H1 (cell line): ENCODE data around the gene PDK2. TPM values are rescaled to one million over a fixed set of nuclear protein-coding genes. Genes with fewer than 3 reads are reported as not detected.
A peak's percentile ranks its signal among the peaks of the same experiment; 100 is the strongest.

ENCODE experiments used
- CTCF ChIA-PET: fragments of 300-600 bp; sonication (Branson Sonifier 250); formaldehyde crosslinking; loops from one replicate; lab custom pipeline; 2021; ENCODE audit not compliant: partially characterized antibody; lab: Charles Lee
- POLR2A ChIA-PET: fragments of 300-600 bp; sonication (Branson Sonifier 250); formaldehyde crosslinking; loops from one replicate; lab custom pipeline; 2021; ENCODE audit warnings: inconsistent platforms; ENCODE audit not compliant: partially characterized antibody; lab: Charles Lee
- DNase-seq, 2 experiments: peaks; one replicate each; pipeline versions ENCODE4 v3.0.0 to v3.0.0-alpha.2; 2010 to 2022; ENCODE audit warnings: low spot score in 2 of 2, low read depth in 1 of 2, mixed read lengths in 1 of 2
- FAIRE-seq: peaks from 2 replicates; lab custom pipeline; 2011; peaks lifted over from hg19 to GRCh38; lab: Jason Lieb, UNC
- H2AFZ ChIP-seq: 2 replicates; pipeline ENCODE4 v1.8.1; 2012; ENCODE audit warnings: low read length, inconsistent platforms
- H2AK5ac ChIP-seq: 2 replicates; pipeline ENCODE4 v1.6.1; 2013; ENCODE audit warnings: low read depth, low read length
- H2BK120ac ChIP-seq: replicated peaks from 2 replicates; pipeline ENCODE3; 2013; ENCODE audit warnings: low read depth, low read length, inconsistent platforms
- H2BK12ac ChIP-seq: 2 replicates; pipeline ENCODE4 v1.6.1; 2013; ENCODE audit warnings: low read depth, low read length
- H2BK15ac ChIP-seq: 2 replicates; pipeline ENCODE4 v1.6.1; 2013; ENCODE audit warnings: low read length
- H2BK20ac ChIP-seq: 2 replicates; pipeline ENCODE4 v1.6.1; 2013; ENCODE audit warnings: low read length
- H2BK5ac ChIP-seq: 2 replicates; pipeline ENCODE4 v1.6.1; 2013; ENCODE audit warnings: low read depth, low read length
- H3K14ac ChIP-seq: 2 replicates; pipeline ENCODE4 v1.6.1; 2013; ENCODE audit warnings: inconsistent platforms; ENCODE audit not compliant: insufficient read length
- H3K18ac ChIP-seq: 2 replicates; pipeline ENCODE4 v1.6.1; 2013; ENCODE audit warnings: low read length; ENCODE audit errors: extremely low read depth
- H3K23ac ChIP-seq: 2 replicates; pipeline ENCODE4 v1.6.1; 2013; ENCODE audit warnings: inconsistent platforms; ENCODE audit not compliant: insufficient read length
- H3K23me2 ChIP-seq: 2 replicates; pipeline ENCODE4 v1.6.1; 2013; ENCODE audit warnings: low read depth, low read length
- H3K27ac ChIP-seq: 2 replicates; pipeline ENCODE4 v1.6.1; 2011; ENCODE audit warnings: low read depth, low read length, inconsistent platforms
- H3K27me3 ChIP-seq, 4 experiments: replicated peaks in 1 of 4; 1 replicate in 1 of 4; 2 replicates in 3 of 4; pipeline versions ENCODE4 v1.6.1 to v1.8.1; 2011 to 2013; ENCODE audit warnings: low read length in 3 of 4, mild to moderate bottlenecking in 3 of 4, inconsistent platforms in 2 of 4, mixed read lengths in 2 of 4, moderate library complexity in 1 of 4; ENCODE audit not compliant: control insufficient read depth in 3 of 4, insufficient read depth in 3 of 4; ENCODE audit errors: extremely low read depth in 1 of 4
- H3K36me3 ChIP-seq, 4 experiments: 2 replicates each; pipeline versions ENCODE4 v1.6.1 to v1.8.1; 2011 to 2013; ENCODE audit warnings: mild to moderate bottlenecking in 4 of 4, low read length in 3 of 4, moderate library complexity in 2 of 4, control low read depth in 1 of 4, inconsistent platforms in 1 of 4; ENCODE audit not compliant: insufficient read depth in 4 of 4, control insufficient read depth in 2 of 4
- H3K4ac ChIP-seq: replicated peaks from 2 replicates; pipeline ENCODE3; 2013; ENCODE audit warnings: low read length, low read depth, mixed read lengths, inconsistent platforms; ENCODE audit not compliant: insufficient read length
- H3K4me1 ChIP-seq, 4 experiments: replicated peaks in 1 of 4; 1 replicate in 1 of 4; 2 replicates in 3 of 4; pipeline versions ENCODE4 v1.6.1 to v1.8.1; 2011 to 2013; ENCODE audit warnings: low read length in 3 of 4, inconsistent platforms in 2 of 4, mixed read lengths in 1 of 4; ENCODE audit not compliant: insufficient read depth in 4 of 4, control insufficient read depth in 3 of 4
- H3K4me2 ChIP-seq, 2 experiments: 2 replicates each; pipeline versions ENCODE4 v1.6.1 to v1.8.1; 2011 to 2013; ENCODE audit warnings: low read depth in 2 of 2, low read length in 2 of 2, control low read depth in 1 of 2, inconsistent platforms in 1 of 2, mild to moderate bottlenecking in 1 of 2; ENCODE audit not compliant: insufficient read depth in 1 of 2
- H3K4me3 ChIP-seq, 4 experiments: fragments of 200-600, 300-600 bp in 1 of 4; sonication (generic), shearing (Covaris generic), sonication (Bioruptor Twin) in 1 of 4; 2 replicates each; pipeline versions ENCODE4 v1.5.1 to v1.8.1; 2011 to 2016; ENCODE audit warnings: low read length in 4 of 4, low read depth in 3 of 4, control low read depth in 2 of 4, inconsistent platforms in 2 of 4, mild to moderate bottlenecking in 2 of 4, mixed read lengths in 1 of 4, moderate library complexity in 1 of 4; ENCODE audit not compliant: insufficient read depth in 2 of 4; ENCODE audit errors: extremely low read depth in 1 of 4
- H3K56ac ChIP-seq: replicated peaks from 2 replicates; pipeline ENCODE3; 2013; ENCODE audit warnings: low read depth, mild to moderate bottlenecking, mixed read lengths, low read length, inconsistent platforms; ENCODE audit not compliant: insufficient read length
- H3K79me1 ChIP-seq: 2 replicates; pipeline ENCODE4 v1.6.1; 2013; ENCODE audit warnings: low read depth, low read length, control low read depth
- H3K79me2 ChIP-seq, 2 experiments: 2 replicates each; pipeline versions ENCODE4 v1.6.1 to v1.8.1; 2012 to 2013; ENCODE audit warnings: low read length in 2 of 2, mild to moderate bottlenecking in 2 of 2, inconsistent platforms in 1 of 2; ENCODE audit not compliant: insufficient read depth in 2 of 2, control insufficient read depth in 1 of 2
- H3K9ac ChIP-seq, 4 experiments: replicated peaks in 1 of 4; 1 replicate in 1 of 4; 2 replicates in 3 of 4; pipeline versions ENCODE4 v1.6.1 to v1.8.1; 2011 to 2013; ENCODE audit warnings: low read depth in 3 of 4, low read length in 3 of 4, control low read depth in 2 of 4, mild to moderate bottlenecking in 2 of 4, moderate library complexity in 2 of 4, inconsistent platforms in 1 of 4; ENCODE audit errors: extremely low read depth in 1 of 4
- H3K9me3 ChIP-seq, 2 experiments: 2 replicates each; pipeline versions ENCODE4 v1.6.1 to v1.8.1; 2012 to 2013; ENCODE audit warnings: mild to moderate bottlenecking in 2 of 2, moderate library complexity in 2 of 2, control low read depth in 1 of 2, inconsistent platforms in 1 of 2, low read depth in 1 of 2, low read length in 1 of 2, mixed read lengths in 1 of 2; ENCODE audit not compliant: insufficient read depth in 2 of 2
- H4K20me1 ChIP-seq, 2 experiments: replicated peaks in 1 of 2; 2 replicates each; pipeline versions ENCODE3 to v1.8.1; 2011 to 2013; ENCODE audit warnings: inconsistent platforms in 2 of 2, low read length in 2 of 2, mild to moderate bottlenecking in 1 of 2; ENCODE audit not compliant: insufficient read depth in 2 of 2, control insufficient read depth in 1 of 2
- H4K5ac ChIP-seq: 2 replicates; pipeline ENCODE4 v1.6.1; 2013; ENCODE audit warnings: low read length, low read depth, mixed read lengths, inconsistent platforms; ENCODE audit not compliant: insufficient read length
- H4K8ac ChIP-seq: 2 replicates; pipeline ENCODE4 v1.8.0; 2013; ENCODE audit warnings: mild to moderate bottlenecking, moderate library complexity, low read length, inconsistent platforms; ENCODE audit not compliant: insufficient read depth; ENCODE audit errors: extremely low read depth
- H4K91ac ChIP-seq: replicated peaks from 2 replicates; pipeline ENCODE3; 2013; ENCODE audit warnings: low read length, mixed read lengths, inconsistent platforms; ENCODE audit not compliant: insufficient read length
- BACH1 ChIP-seq: IDR thresholded peaks from 2 replicates; pipeline ENCODE4 v1.6.1; 2012; ENCODE audit warnings: low read length, improper control_type of control experiment
- BRCA1 ChIP-seq: IDR thresholded peaks from 2 replicates; pipeline ENCODE4 v1.6.1; 2012; ENCODE audit warnings: low read depth, low read length, improper control_type of control experiment
- CREB1 ChIP-seq: IDR thresholded peaks from 2 replicates; pipeline ENCODE4 v1.6.1; 2012; ENCODE audit warnings: inconsistent platforms
- EZH2 ChIP-seq: fragments of 200-600 bp; sonication (generic); IDR thresholded peaks from 2 replicates; pipeline ENCODE4 v1.7.1; 2012; ENCODE audit warnings: low read depth, mild to moderate bottlenecking, moderate library complexity, low read length, inconsistent platforms; ENCODE audit not compliant: severe bottlenecking
- FOSL1 ChIP-seq: IDR thresholded peaks from 2 replicates; pipeline ENCODE4 v1.6.1; 2011; ENCODE audit warnings: mild to moderate bottlenecking, low read depth, low read length, moderate library complexity; ENCODE audit not compliant: insufficient read depth
- GTF2F1 ChIP-seq: IDR thresholded peaks from 2 replicates; pipeline ENCODE4 v1.6.1; 2012; ENCODE audit warnings: low read depth, low read length, improper control_type of control experiment, borderline replicate concordance
- JUN ChIP-seq: IDR thresholded peaks from 2 replicates; pipeline ENCODE4 v1.6.1; 2011; ENCODE audit warnings: low read depth, mild to moderate bottlenecking, improper control_type of control experiment, low read length
- PHF8 ChIP-seq: fragments of 200-600 bp; sonication (generic); conservative IDR thresholded peaks from 2 replicates; pipeline ENCODE4 v1.7.1; 2012; ENCODE audit warnings: low read depth, mild to moderate bottlenecking, inconsistent platforms, low read length, moderate library complexity
- RNF2 ChIP-seq: fragments of 200-900, 300-1000 bp; sonication (generic); IDR thresholded peaks from 2 replicates; pipeline ENCODE4 v1.7.1; 2016; ENCODE audit warnings: borderline replicate concordance, low read depth, mild to moderate bottlenecking, antibody characterized with exemption, low read length; ENCODE audit not compliant: poor library complexity, severe bottlenecking; ENCODE audit errors: missing control alignments
- SAP30 ChIP-seq: fragments of 300-600 bp; sonication (generic); IDR thresholded peaks from 2 replicates; pipeline ENCODE4 v1.7.1; 2012; ENCODE audit warnings: low read length, moderate library complexity, mild to moderate bottlenecking, inconsistent platforms; ENCODE audit not compliant: insufficient read depth, insufficient replicate concordance
- SP2 ChIP-seq: IDR thresholded peaks from 2 replicates; pipeline ENCODE4 v1.6.1; 2012; ENCODE audit warnings: mild to moderate bottlenecking, low read length, inconsistent platforms
- SP4 ChIP-seq: IDR thresholded peaks from 2 replicates; pipeline ENCODE4 v1.6.1; 2012; ENCODE audit warnings: low read length, inconsistent platforms
- SRF ChIP-seq: IDR thresholded peaks from 2 replicates; pipeline ENCODE4 v1.6.1; 2011; ENCODE audit warnings: mild to moderate bottlenecking, low read depth, low read length, moderate library complexity
- ZNF274 ChIP-seq: IDR thresholded peaks from 2 replicates; pipeline ENCODE4 v1.7.0; 2012; ENCODE audit warnings: low read length, borderline replicate concordance; ENCODE audit errors: extremely low read depth
- WGBS, 2 experiments: shearing (Covaris generic) in 1 of 2; methylation state at CpG; one replicate each; pipeline versions ENCODE4 v1.1.6 to v1.1.7; 2013 to 2015; ENCODE audit warnings: low lambda C conversion rate in 2 of 2, mixed read lengths in 2 of 2, inconsistent platforms in 1 of 2, low coverage in 1 of 2, missing lambda C conversion rate in 1 of 2; ENCODE audit not compliant: insufficient replicate concordance in 2 of 2, insufficient coverage in 1 of 2, insufficient read length in 1 of 2; ENCODE audit errors: extremely low coverage in 1 of 2, missing lambda C conversion rate in 1 of 2; 5-methylcytosine and 5-hydroxymethylcytosine counted together
- polyA plus RNA-seq, 7 experiments: library from polyadenylated mRNA; depleted of rRNA in 3 of 7; stranded (reverse) in 5 of 7; unstranded in 2 of 7; fragments of >200 nt in 5 of 7; fragments of 200-250 nt in 2 of 7; gene quantifications; 1 replicate in 5 of 7; 2 replicates in 1 of 7; 4 replicates in 1 of 7; pipeline versions ENCODE4 v1.2.1 to v1.2.3, GENCODE V29; 2011 to 2013; ENCODE audit warnings: missing spikeins in 2 of 7, mixed read lengths in 2 of 7
- total RNA-seq: library from RNA; stranded (reverse); fragmentation: NEBNext Ultra II Directional; extraction: Animal tissue kit (Norgen Biotek cat#: 25700); gene quantifications from 2 replicates; pipeline ENCODE4 v1.2.1, GENCODE V29; 2021

The PDK2 gene
- total and polyA plus RNA-seq, 2 of the 8 experiments (the other 6 are each of a cell fraction or from before 2014, with no cell fraction given) = 18.3 to 121 TPM

GRCh38 chr17:50114401-50114800 lies 19.2 kb downstream of the PDK2 start:
- Histone ChIP-seq H3K27me3 (peaks cover 0 to 14% (median 12%) of the 10 kb centered on the region in 4 experiments; a peak in 5 of 7 replicates), H3K9ac (no peak overlapping the region), H3K36me3 (no peaks in the 10 kb centered on the region; a peak in 1 of 8 replicates), H2BK5ac (no peak overlapping the region), H3K56ac (no peak overlapping the region), H2AFZ (no peak overlapping the region), H3K79me1 (no peaks in the 10 kb centered on the region), H2AK5ac (peak overlapping the region; percentile 48; the same call in 1 of the 2 replicates), H4K8ac (no peak overlapping the region), H3K4me2 (no peak overlapping the region), H2BK120ac (no peak overlapping the region), H3K27ac (no peak overlapping the region; the same call in 1 of the 2 replicates), H3K4me1 (peaks cover 6 to 14% (median 11%) of the 10 kb centered on the region in 4 experiments), H3K4me3 (no peak overlapping the region), H3K23ac (no peak overlapping the region), H4K20me1 (no peaks in the 10 kb centered on the region), H3K14ac (no peak overlapping the region), H3K4ac (no peak overlapping the region), H3K79me2 (no peaks in the 10 kb centered on the region), H2BK20ac (no peak overlapping the region), H3K18ac (no peak overlapping the region), H3K9me3 (no peaks in the 10 kb centered on the region), H4K5ac (no peak overlapping the region), H2BK15ac (no peak overlapping the region), H2BK12ac (0 out of 2 replicates have a peak overlapping the region, but pooled peaks have one; percentile 50), H3K23me2 (peaks cover 2% of the 10 kb centered on the region; the same call in 1 of the 2 replicates), H4K91ac (no peak overlapping the region)
- CTCF ChIA-PET = interaction anchor here (0.5 to 23.0 kb wide), 26 partner anchors 10 to 399 kb away, joined by 3 to 412 read pairs (median 5); partner anchors contain the start of genes COL1A1, PDK2, PPP1R9B and SGCA
- 85% methylated on average over 4 of the region's 4 CpGs; no CpG with 5 or more reads in 1 of the 2 experiments for WGBS, 2 experiments
- no peak for FAIRE-seq
- POLR2A ChIA-PET = interaction anchor here (0.9 to 1.6 kb wide), 8 partner anchors 9 to 169 kb away, joined by 3 to 6 read pairs (median 4); no protein-coding TSS in a partner anchor
- no peak for DNase-seq
- TF ChIP-seq FOSL1 (no peak), RNF2 (no peak), JUN (no peak), EZH2 (no peak), SRF (no peak), SP2 (no peak), BACH1 (no peak), GTF2F1 (no peak), SAP30 (no peak), BRCA1 (no peak), CREB1 (no peak), PHF8 (no peak), ZNF274 (no peak), SP4 (no peak)
